ENCODE measurements around the gene TUBGCP3. TPM values are rescaled to one million over a fixed set of nuclear protein-coding genes. Genes with fewer than 3 reads are reported as not detected.

Gene TUBGCP3
- total and polyA plus RNA-seq, 11 donors = 6.0 to 23.5 (median 15.6) TPM

GRCh38 chr13:112479389-112479788, 108.6 kb downstream of the TUBGCP3 start:
- Histone ChIP-seq H3K27ac (no peak overlapping the region), H3K4me3 (no peak overlapping the region), H3K27me3 (no peaks in the 10 kb centered on the region), H3K4me1 (no peaks in the 10 kb centered on the region), H3K9me3 (peaks cover 0 to 26% (median 3%) of the 10 kb centered on the region in 12 donors), H3K36me3 (peaks cover 0 to 5% (median 0%) of the 10 kb centered on the region in 9 donors)
- intact Hi-C loops (cut with DNase I) = no loop called here
- 91 to 95% (median 93%) methylated on average over 7 of the region's 7 CpGs for WGBS, 4 donors
- no peak for ATAC-seq
- DNase-seq = no peak
- TF ChIP-seq POLR2A (IDR thresholded peaks at IDR 0.05) = no peak
- TF ChIP-seq CTCF (IDR thresholded peaks at IDR 0.05) = no peak

- no peak overlapping the region for H3K4me3 ChIP-seq
- DNase-seq = no peak
- TF ChIP-seq CTCF (IDR thresholded peaks at IDR 0.05) (no peak), POLR2A (IDR thresholded peaks at IDR 0.05) (no peak)
- WGBS, 4 donors = 83 to 89% (median 88%) methylated on average over 9 of the region's 9 CpGs
- H3K4me1 ChIP-seq = no peaks in the 10 kb centered on the region
- no peaks in the 10 kb centered on the region for H3K36me3 ChIP-seq
- H3K9me3 ChIP-seq = peaks cover 0 to 29% (median 3%) of the 10 kb centered on the region in 12 donors
- H3K27ac ChIP-seq = no peak overlapping the region
- intact Hi-C loops (cut with DNase I) = no loop called here
- H3K27me3 ChIP-seq = no peaks in the 10 kb centered on the region
- ATAC-seq = no peak
Observed at GRCh38 chr13:112477070-112477619, 110.8 kb downstream of the TUBGCP3 start.

GRCh38 chr13:112475889-112476288, 112.1 kb downstream of the TUBGCP3 start:
- WGBS, 4 donors = 96 to 97% (median 97%) methylated on average over 1 of the region's 1 CpG
- Histone ChIP-seq H3K4me1 (no peaks in the 10 kb centered on the region), H3K27ac (no peak overlapping the region), H3K27me3 (no peaks in the 10 kb centered on the region), H3K4me3 (no peak overlapping the region), H3K36me3 (no peaks in the 10 kb centered on the region), H3K9me3 (peaks cover 0 to 23% (median 3%) of the 10 kb centered on the region in 12 donors)
- TF ChIP-seq CTCF (IDR thresholded peaks at IDR 0.05) (no peak), POLR2A (IDR thresholded peaks at IDR 0.05) (no peak)
- no peak for DNase-seq
- intact Hi-C loops (cut with DNase I) = no loop called here
- ATAC-seq = no peak

- H3K36me3 ChIP-seq = no peaks in the 10 kb centered on the region
- no peaks in the 10 kb centered on the region for H3K27me3 ChIP-seq
- no peak overlapping the region for H3K27ac ChIP-seq
- ATAC-seq (no peak), DNase-seq (no peak)
- H3K4me3 ChIP-seq = no peak overlapping the region
- H3K4me1 ChIP-seq = no peaks in the 10 kb centered on the region
- TF ChIP-seq POLR2A (IDR thresholded peaks at IDR 0.05) (no peak), CTCF (IDR thresholded peaks at IDR 0.05) (no peak)
- WGBS, 4 donors = 78 to 82% (median 81%) methylated on average over 8 of the region's 8 CpGs
- H3K9me3 ChIP-seq = peaks cover 0 to 12% (median 0%) of the 10 kb centered on the region in 12 donors
- intact Hi-C loops (cut with DNase I) = no loop called here
Observed at GRCh38 chr13:112474869-112475268, 113.1 kb downstream of the TUBGCP3 start.
